GM13976 (cell line): ENCODE measurements around the gene TXLNG.
"Not testable (repeated sequence)": the region's sequence is repeated elsewhere in the genome, so short reads cannot be mapped to it uniquely, and the experiment has no call there.

ENCODE experiments used
- DNase-seq: peaks from one replicate; pipeline ENCODE4 v3.0.0; 2012; ENCODE audit warnings: low spot score
- CTCF ChIP-seq: IDR thresholded peaks from 2 replicates; pipeline ENCODE4 v1.5.1; 2012; ENCODE audit warnings: borderline replicate concordance, mild to moderate bottlenecking; ENCODE audit not compliant: insufficient read depth; ENCODE audit errors: extremely low read depth, missing control alignments, control extremely low read depth
- in situ Hi-C: fragments of 300-500 bp; cut with MboI; formaldehyde crosslinking; loops from one replicate; pipeline ENCODE4 v1.12.0; 2022; ENCODE audit warnings: low sequenced_read_pairs, mixed read lengths, inconsistent platforms; ENCODE audit not compliant: unreplicated experiment

Gene TXLNG

GRCh38 chrX:16770970-16771482 lies 15.2 kb upstream of the TXLNG start:
- no peak for DNase-seq
- TF ChIP-seq CTCF = no peak
- in situ Hi-C loops = no loop called here

- in situ Hi-C loops = no loop called here
- TF ChIP-seq CTCF = no peak
- no peak for DNase-seq
Observed at GRCh38 chrX:16771483-16772398, 14.5 kb upstream of the TXLNG start.

- TF ChIP-seq CTCF = no peak
- no peak for DNase-seq
- in situ Hi-C loops = no loop called here
Observed at GRCh38 chrX:16772460-16772859, 13.8 kb upstream of the TXLNG start.

GRCh38 chrX:16774746-16775145 lies 11.5 kb upstream of the TXLNG start:
- no peak for DNase-seq
- in situ Hi-C loops = no loop called here
- no peak for TF ChIP-seq CTCF

- in situ Hi-C loops = no loop called here
Observed at GRCh38 chrX:16778545-16778944, 7.7 kb upstream of the TXLNG start.

GRCh38 chrX:16778993-16779392 lies 7.3 kb upstream of the TXLNG start:
- no peak for DNase-seq
- in situ Hi-C loops = no loop called here
- TF ChIP-seq CTCF = no peak

More at GRCh38 chrX:16778545-16778944, 7.7 kb upstream of the TXLNG start:
- no peak for DNase-seq
- TF ChIP-seq CTCF = no peak

GRCh38 chrX:16779815-16780214 lies 6.5 kb upstream of the TXLNG start:
- DNase-seq, in situ Hi-C loops: not testable (repeated sequence)
